ENCODE results near the gene NRXN2.
A peak's percentile ranks its signal among the peaks of the same experiment; 100 is the strongest.

The NRXN2 gene

DNA sequence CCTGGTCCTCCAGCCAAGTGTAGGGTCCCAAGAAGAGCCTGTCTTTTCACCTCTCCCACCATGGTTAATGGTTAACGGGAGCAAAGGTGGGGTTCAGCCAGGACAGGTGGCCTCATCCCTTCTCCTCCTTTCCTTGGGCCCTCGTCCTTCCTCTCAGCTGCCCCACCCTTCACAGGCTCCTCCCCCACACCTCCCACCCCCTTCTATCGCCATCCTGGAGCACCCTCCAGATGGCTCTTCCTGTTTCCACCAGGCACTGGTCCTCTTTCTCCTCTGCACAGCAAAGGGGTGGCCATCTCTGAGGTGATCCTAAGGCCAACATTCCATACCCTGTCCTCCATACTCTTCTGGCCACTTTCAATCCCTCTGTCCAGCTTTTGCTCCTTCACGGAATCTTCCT lies 83.1 kb downstream of the NRXN2 start:
- no CpG with 5 or more reads among the region's 4 CpGs for WGBS (ENCODE audit: extremely low coverage, insufficient coverage, low lambda C conversion rate)
- peaks cover 38% of the 10 kb centered on the region for H3K27me3 ChIP-seq (ENCODE audit: insufficient read depth, low read length, poor library complexity)
- H3K4me1 ChIP-seq (ENCODE audit: control insufficient read depth, low read depth, low read length): peaks cover 3% of the 10 kb centered on the region

DNA sequence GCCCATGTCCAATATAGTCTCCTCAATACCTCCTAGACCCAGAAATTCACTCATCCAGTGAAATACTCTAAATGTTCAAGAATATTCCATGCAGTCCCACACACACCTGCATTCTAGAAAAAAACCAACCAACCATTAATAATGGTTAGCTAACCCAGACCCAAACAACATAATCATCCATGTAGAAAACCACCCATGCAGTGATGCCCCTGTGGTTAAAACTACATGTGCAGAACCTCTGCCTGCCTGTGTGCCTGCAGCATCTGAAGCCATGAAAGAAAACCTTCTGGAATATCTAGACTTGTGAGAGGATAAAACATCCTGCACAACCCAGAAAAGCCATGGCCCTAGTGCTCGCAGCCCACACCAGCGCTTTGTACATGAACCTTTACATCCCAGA lies 84.2 kb downstream of the NRXN2 start:
- H3K4me1 ChIP-seq (ENCODE audit: control insufficient read depth, low read depth, low read length): peaks cover 1% of the 10 kb centered on the region
- H2BK120ac ChIP-seq (ENCODE audit: low read depth, low read length): no peak overlapping the region
- H3K79me1 ChIP-seq (ENCODE audit: low read length): no peaks in the 10 kb centered on the region
- no peak overlapping the region for H4K5ac ChIP-seq (ENCODE audit: low read length)
- H4K8ac ChIP-seq (ENCODE audit: low read depth, low read length): no peak overlapping the region
- no peaks in the 10 kb centered on the region for H3K79me2 ChIP-seq (ENCODE audit: control insufficient read depth, insufficient read depth, low read length)
- H2BK5ac ChIP-seq (ENCODE audit: low read length): no peak overlapping the region
- H3K4me2 ChIP-seq (ENCODE audit: low read length): no peak overlapping the region
- H3K18ac ChIP-seq (ENCODE audit: low read length): no peak overlapping the region
- H3K4ac ChIP-seq (ENCODE audit: low read depth, low read length): no peak overlapping the region
- no peak overlapping the region for H3K27ac ChIP-seq (ENCODE audit: low read depth, low read length)
- H3K27me3 ChIP-seq (ENCODE audit: insufficient read depth, low read length, poor library complexity): peaks cover 34% of the 10 kb centered on the region
- no peak overlapping the region for H3K23ac ChIP-seq (ENCODE audit: low read length)
- H3K36me3 ChIP-seq (ENCODE audit: control insufficient read depth, insufficient read depth, low read length): no peaks in the 10 kb centered on the region
- no peak overlapping the region for H3K56ac ChIP-seq (ENCODE audit: low read length)
- H2BK15ac ChIP-seq (replicated peaks; ENCODE audit: low read depth): no peak overlapping the region
- no peak overlapping the region for H3K9ac ChIP-seq (ENCODE audit: low read length)
- DNase-seq: no peak
- H2AK5ac ChIP-seq (ENCODE audit: low read length): no peak overlapping the region
- no CpG with 5 or more reads among the region's 2 CpGs for WGBS (ENCODE audit: extremely low coverage, insufficient coverage, low lambda C conversion rate)
- no peak overlapping the region for H3K4me3 ChIP-seq (ENCODE audit: low read length)

More for the DNA sequence above, 83.1 kb downstream of the NRXN2 start:
- Histone ChIP-seq H3K36me3 (ENCODE audit: control insufficient read depth, insufficient read depth, low read length) (no peaks in the 10 kb centered on the region), H3K79me2 (ENCODE audit: control insufficient read depth, insufficient read depth, low read length) (no peaks in the 10 kb centered on the region), H3K9ac (ENCODE audit: low read length) (no peak overlapping the region), H2BK120ac (ENCODE audit: low read depth, low read length) (no peak overlapping the region), H3K4ac (ENCODE audit: low read depth, low read length) (no peak overlapping the region), H2BK15ac (replicated peaks; ENCODE audit: low read depth) (no peak overlapping the region), H3K4me3 (ENCODE audit: low read length) (no peak overlapping the region), H3K18ac (ENCODE audit: low read length) (no peak overlapping the region), H2AK5ac (ENCODE audit: low read length) (no peak overlapping the region), H3K79me1 (ENCODE audit: low read length) (no peaks in the 10 kb centered on the region), H4K8ac (ENCODE audit: low read depth, low read length) (no peak overlapping the region), H3K4me2 (ENCODE audit: low read length) (no peak overlapping the region), H3K56ac (ENCODE audit: low read length) (no peak overlapping the region), H4K5ac (ENCODE audit: low read length) (no peak overlapping the region), H3K23ac (ENCODE audit: low read length) (no peak overlapping the region), H3K27ac (ENCODE audit: low read depth, low read length) (no peak overlapping the region), H2BK5ac (ENCODE audit: low read length) (no peak overlapping the region)
- DNase-seq: no peak

DNA sequence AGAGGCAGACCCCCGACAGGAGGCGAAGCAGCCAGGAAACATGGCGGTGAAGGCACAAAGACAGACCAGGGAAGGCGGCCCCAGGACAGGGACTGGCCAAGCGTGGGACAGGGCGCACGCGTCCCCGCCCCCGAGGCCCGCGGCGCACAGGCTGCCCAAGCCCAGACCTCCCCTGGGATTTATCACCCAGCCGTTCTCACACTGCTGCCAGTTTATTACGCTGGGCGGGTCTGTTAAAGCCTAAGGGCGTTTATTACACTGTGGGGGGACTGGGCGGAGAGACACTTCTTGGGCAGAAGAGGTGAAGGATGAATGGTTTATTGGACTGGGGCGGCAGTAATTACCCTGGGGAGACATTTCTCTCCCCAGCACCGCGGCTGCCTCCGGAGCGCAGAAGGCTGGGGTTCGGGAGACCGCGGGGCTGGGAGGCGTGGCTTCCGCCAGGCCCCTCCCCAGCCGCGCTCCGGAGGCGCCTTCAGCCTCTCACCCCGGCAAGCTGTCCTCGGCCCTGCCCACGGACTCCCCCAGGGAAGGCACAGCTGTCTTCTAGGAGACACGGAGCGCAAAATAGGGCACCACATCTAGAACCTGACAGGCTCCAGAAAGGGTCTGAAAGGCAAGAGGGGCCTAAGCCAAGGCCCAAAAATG lies 84.9 kb downstream of the NRXN2 start:
- Histone ChIP-seq H2BK120ac (ENCODE audit: low read depth, low read length) (no peak overlapping the region), H3K9ac (ENCODE audit: low read length) (peak overlapping the region; percentile 29), H4K8ac (ENCODE audit: low read depth, low read length) (no peak overlapping the region), H4K5ac (ENCODE audit: low read length) (no peak overlapping the region), H3K4me2 (ENCODE audit: low read length) (peak overlapping the region; percentile 80), H2BK15ac (replicated peaks; ENCODE audit: low read depth) (no peak overlapping the region), H3K18ac (ENCODE audit: low read length) (no peak overlapping the region), H3K27me3 (ENCODE audit: insufficient read depth, low read length, poor library complexity) (peaks cover 34% of the 10 kb centered on the region), H3K4me1 (ENCODE audit: control insufficient read depth, low read depth, low read length) (no peaks in the 10 kb centered on the region), H3K4ac (ENCODE audit: low read depth, low read length) (no peak overlapping the region), H2AK5ac (ENCODE audit: low read length) (no peak overlapping the region), H3K36me3 (ENCODE audit: control insufficient read depth, insufficient read depth, low read length) (no peaks in the 10 kb centered on the region), H3K79me2 (ENCODE audit: control insufficient read depth, insufficient read depth, low read length) (no peaks in the 10 kb centered on the region), H3K27ac (ENCODE audit: low read depth, low read length) (no peak overlapping the region), H3K56ac (ENCODE audit: low read length) (peak overlapping the region; percentile 70), H2BK5ac (ENCODE audit: low read length) (no peak overlapping the region), H3K4me3 (ENCODE audit: low read length) (peak overlapping the region; percentile 25), H3K23ac (ENCODE audit: low read length) (no peak overlapping the region), H3K79me1 (ENCODE audit: low read length) (no peaks in the 10 kb centered on the region)
- no CpG with 5 or more reads among the region's 37 CpGs for WGBS (ENCODE audit: extremely low coverage, insufficient coverage, low lambda C conversion rate)
- peak; percentile 56 for DNase-seq

DNA sequence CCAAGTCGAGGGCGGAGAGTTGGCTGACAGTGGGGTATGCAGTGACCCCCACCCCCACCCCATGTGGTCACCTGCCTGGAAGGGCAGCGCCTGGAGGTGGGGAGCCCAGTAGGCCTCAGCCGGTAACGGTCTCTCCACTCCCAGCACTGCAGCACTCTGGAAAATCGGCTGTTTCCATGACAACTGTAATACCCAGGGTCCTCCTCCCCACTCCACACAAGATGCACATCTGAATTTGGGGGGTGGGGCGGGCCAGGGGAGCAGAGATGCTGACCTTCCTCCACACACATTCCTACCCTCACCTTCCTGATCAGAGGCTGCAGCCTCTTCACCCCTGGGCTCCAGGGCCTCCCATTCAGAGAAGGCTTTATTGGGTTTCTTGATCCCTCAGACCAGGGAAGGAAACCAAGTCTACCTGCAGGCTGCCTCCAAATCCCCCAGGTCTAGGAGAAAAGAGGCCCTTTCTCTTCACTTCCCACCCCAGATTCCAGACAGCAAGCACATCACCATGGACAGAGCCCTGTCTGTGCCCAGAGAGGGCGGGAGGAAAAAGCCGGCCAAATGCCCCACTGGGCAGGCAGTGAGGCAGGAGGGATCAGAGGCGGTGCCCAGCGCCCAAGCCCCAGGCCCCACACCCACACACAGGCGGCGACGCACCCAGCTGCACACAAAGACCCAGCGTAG lies 85.5 kb downstream of the NRXN2 start:
- H2BK15ac ChIP-seq (replicated peaks; ENCODE audit: low read depth): no peak overlapping the region
- H4K5ac ChIP-seq (ENCODE audit: low read length): no peak overlapping the region
- peaks cover 28% of the 10 kb centered on the region for H3K27me3 ChIP-seq (ENCODE audit: insufficient read depth, low read length, poor library complexity)
- H3K56ac ChIP-seq (ENCODE audit: low read length): peak overlapping the region; percentile 70
- WGBS (ENCODE audit: extremely low coverage, insufficient coverage, low lambda C conversion rate): no CpG with 5 or more reads among the region's 15 CpGs
- no peak overlapping the region for H3K4me3 ChIP-seq (ENCODE audit: low read length)
- H2BK120ac ChIP-seq (ENCODE audit: low read depth, low read length): no peak overlapping the region
- H4K8ac ChIP-seq (ENCODE audit: low read depth, low read length): no peak overlapping the region
- peak overlapping the region; percentile 29 for H3K9ac ChIP-seq (ENCODE audit: low read length)
- H3K79me1 ChIP-seq (ENCODE audit: low read length): no peaks in the 10 kb centered on the region
- DNase-seq: peak; percentile 42
- peak overlapping the region; percentile 80 for H3K4me2 ChIP-seq (ENCODE audit: low read length)
- no peak overlapping the region for H3K27ac ChIP-seq (ENCODE audit: low read depth, low read length)
- H2AK5ac ChIP-seq (ENCODE audit: low read length): no peak overlapping the region
- H3K23ac ChIP-seq (ENCODE audit: low read length): no peak overlapping the region
- no peaks in the 10 kb centered on the region for H3K79me2 ChIP-seq (ENCODE audit: control insufficient read depth, insufficient read depth, low read length)
- H3K18ac ChIP-seq (ENCODE audit: low read length): no peak overlapping the region
- H3K4me1 ChIP-seq (ENCODE audit: control insufficient read depth, low read depth, low read length): no peaks in the 10 kb centered on the region
- no peak overlapping the region for H3K4ac ChIP-seq (ENCODE audit: low read depth, low read length)
- H3K36me3 ChIP-seq (ENCODE audit: control insufficient read depth, insufficient read depth, low read length): no peaks in the 10 kb centered on the region
- no peak overlapping the region for H2BK5ac ChIP-seq (ENCODE audit: low read length)

DNA sequence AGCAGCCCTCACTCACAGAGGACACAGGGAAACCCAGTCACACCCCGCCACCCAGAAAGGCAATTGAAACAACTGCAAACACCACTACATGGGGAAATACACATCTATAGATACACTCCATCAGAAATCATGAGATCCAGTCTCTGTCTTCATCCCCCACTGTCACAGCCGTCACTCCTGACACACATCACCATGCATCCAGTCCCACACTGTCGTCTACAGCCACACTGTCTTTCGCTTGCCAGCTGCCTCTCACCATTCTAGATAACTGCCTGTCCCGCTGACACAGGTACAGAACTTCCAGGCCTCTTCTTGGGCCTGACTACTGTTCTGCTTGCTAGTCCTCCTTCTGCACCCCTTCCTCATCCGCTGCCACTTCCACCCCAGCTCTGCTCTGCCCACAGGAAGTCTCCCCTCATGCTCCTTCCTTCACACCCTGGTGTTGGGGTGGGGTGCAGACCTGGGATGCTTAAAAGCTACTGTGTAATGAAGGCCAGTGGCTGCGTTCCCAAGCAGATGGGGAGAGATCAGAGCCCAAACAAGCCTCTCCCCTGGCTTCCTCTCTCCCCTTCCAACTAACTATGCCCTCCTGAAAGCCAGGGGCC lies 89.3 kb downstream of the NRXN2 start:
- Histone ChIP-seq H2BK120ac (ENCODE audit: low read depth, low read length) (no peak overlapping the region), H3K23ac (ENCODE audit: low read length) (no peak overlapping the region), H3K27ac (ENCODE audit: low read depth, low read length) (no peak overlapping the region), H3K4me3 (ENCODE audit: low read length) (no peak overlapping the region), H4K5ac (ENCODE audit: low read length) (no peak overlapping the region), H3K4me1 (ENCODE audit: control insufficient read depth, low read depth, low read length) (no peaks in the 10 kb centered on the region), H3K9ac (ENCODE audit: low read length) (no peak overlapping the region), H2AK5ac (ENCODE audit: low read length) (no peak overlapping the region), H3K79me1 (ENCODE audit: low read length) (no peaks in the 10 kb centered on the region), H3K4me2 (ENCODE audit: low read length) (no peak overlapping the region), H3K56ac (ENCODE audit: low read length) (no peak overlapping the region), H4K8ac (ENCODE audit: low read depth, low read length) (no peak overlapping the region), H2BK5ac (ENCODE audit: low read length) (no peak overlapping the region), H3K27me3 (ENCODE audit: insufficient read depth, low read length, poor library complexity) (no peaks in the 10 kb centered on the region), H3K36me3 (ENCODE audit: control insufficient read depth, insufficient read depth, low read length) (no peaks in the 10 kb centered on the region), H3K4ac (ENCODE audit: low read depth, low read length) (no peak overlapping the region), H3K18ac (ENCODE audit: low read length) (no peak overlapping the region), H3K79me2 (ENCODE audit: control insufficient read depth, insufficient read depth, low read length) (no peaks in the 10 kb centered on the region), H2BK15ac (replicated peaks; ENCODE audit: low read depth) (no peak overlapping the region)
- no peak for DNase-seq
- no CpG with 5 or more reads among the region's 7 CpGs for WGBS (ENCODE audit: extremely low coverage, insufficient coverage, low lambda C conversion rate)

All from mesendoderm (in vitro differentiated cells).